DND-41 (cell line): ENCODE data around the gene HHIPL2.

Experiments
- ATAC-seq: fragments of 200-7000 bp; cut with Tn5 transposase; 3 replicates; pipeline ENCODE4 v1.9.1; 2021; ENCODE audit warnings: low read depth; ENCODE audit not compliant: insufficient read depth
- DNase-seq: peaks from one replicate; pipeline ENCODE4 v3.0.0-alpha.2; 2020
- H2AFZ ChIP-seq: 2 replicates; pipeline ENCODE4 v1.6.0; 2012; ENCODE audit warnings: low read depth, low read length
- H3K27ac ChIP-seq: 2 replicates; pipeline ENCODE4 v1.5.1; 2012; ENCODE audit warnings: low read length, inconsistent platforms
- H3K27me3 ChIP-seq: fragments of 200-600 bp; sonication (generic); 2 replicates; pipeline ENCODE4 v1.6.0; 2012; ENCODE audit warnings: low read length, mild to moderate bottlenecking, inconsistent platforms; ENCODE audit not compliant: insufficient read depth, poor library complexity
- H3K36me3 ChIP-seq: 2 replicates; pipeline ENCODE4 v1.5.1; 2012; ENCODE audit warnings: low read length, inconsistent platforms; ENCODE audit not compliant: insufficient read depth
- H3K4me1 ChIP-seq: 2 replicates; pipeline ENCODE4 v1.5.1; 2012; ENCODE audit warnings: mild to moderate bottlenecking, low read length; ENCODE audit not compliant: insufficient read depth
- H3K4me2 ChIP-seq: 2 replicates; pipeline ENCODE4 v1.6.0; 2012; ENCODE audit warnings: mild to moderate bottlenecking, moderate library complexity, low read length, inconsistent platforms; ENCODE audit not compliant: insufficient read depth
- H3K4me3 ChIP-seq, 2 experiments: fragments of 200-600 bp in 1 of 2; shearing (Covaris generic) in 1 of 2; 2 replicates each; pipeline ENCODE4 v1.5.1; 2012 to 2016; ENCODE audit warnings: inconsistent platforms in 2 of 2, low read length in 2 of 2, mild to moderate bottlenecking in 2 of 2, low read depth in 1 of 2, moderate library complexity in 1 of 2
- H3K79me2 ChIP-seq: 2 replicates; pipeline ENCODE4 v1.6.0; 2012; ENCODE audit warnings: low read length, inconsistent platforms; ENCODE audit not compliant: insufficient read depth
- H3K9ac ChIP-seq: 2 replicates; pipeline ENCODE4 v1.6.0; 2012; ENCODE audit warnings: low read depth, mild to moderate bottlenecking, inconsistent platforms, low read length, moderate library complexity
- H3K9me3 ChIP-seq: 2 replicates; pipeline ENCODE4 v1.5.1; 2012; ENCODE audit warnings: low read length, moderate library complexity, mild to moderate bottlenecking, inconsistent platforms; ENCODE audit not compliant: insufficient read depth, severe bottlenecking
- H4K20me1 ChIP-seq: 2 replicates; pipeline ENCODE4 v1.6.0; 2012; ENCODE audit warnings: low read length; ENCODE audit not compliant: insufficient read depth
- CTCF ChIP-seq: IDR thresholded peaks from 2 replicates; pipeline ENCODE4 v1.5.1; 2012; ENCODE audit warnings: borderline replicate concordance, low read length, moderate library complexity, mild to moderate bottlenecking; ENCODE audit not compliant: poor library complexity, severe bottlenecking; ENCODE audit errors: extremely low read depth
- EZH2 ChIP-seq: IDR thresholded peaks from 3 replicates; pipeline ENCODE4 v1.6.1; 2012; ENCODE audit warnings: borderline replicate concordance, low read depth, mild to moderate bottlenecking, moderate library complexity, low read length, inconsistent platforms; ENCODE audit not compliant: severe bottlenecking

HHIPL2 gene

GRCh38 chr1:222547944-222548671, at the start of gene HHIPL2:
Gene HHIPL2, minus strand, starts transcription at chr1:222548104. Its CDS starts 60 bp downstream, at chr1:222548044.
- no peak within 1 kb of the TSS for H3K4me3 ChIP-seq
- no peak for TF ChIP-seq EZH2
- no peak for TF ChIP-seq CTCF
- H3K36me3 ChIP-seq = no peaks in the 10 kb centered on the region
- H3K4me2 ChIP-seq = no peak within 1 kb of the TSS
- no peak for DNase-seq
- H3K27me3 ChIP-seq = peaks cover 3% of the 10 kb centered on the region
- no peaks in the 10 kb centered on the region for H4K20me1 ChIP-seq
- no peak within 1 kb of the TSS for H3K9ac ChIP-seq
- no peak for ATAC-seq
- H3K27ac ChIP-seq = no peak within 1 kb of the TSS
- no peaks in the 10 kb centered on the region for H3K79me2 ChIP-seq
- H3K9me3 ChIP-seq = no peaks in the 10 kb centered on the region
- no peaks in the 10 kb centered on the region for H3K4me1 ChIP-seq
- no peak within 1 kb of the TSS for H2AFZ ChIP-seq

GRCh38 chr1:222596696-222597095, 48.8 kb upstream of the HHIPL2 start:
- TF ChIP-seq CTCF (no peak), EZH2 (no peak)

GRCh38 chr1:222594789-222595188, 46.9 kb upstream of the HHIPL2 start:
- no peaks in the 10 kb centered on the region for H4K20me1 ChIP-seq
- DNase-seq (no peak), ATAC-seq (no peak)
- no peak overlapping the region for H3K27ac ChIP-seq
- peaks cover 11% of the 10 kb centered on the region for H3K4me1 ChIP-seq
- no peaks in the 10 kb centered on the region for H3K36me3 ChIP-seq
- H3K9ac ChIP-seq = no peak overlapping the region
- H2AFZ ChIP-seq = no peak overlapping the region
- H3K4me3 ChIP-seq = no peak overlapping the region
- no peaks in the 10 kb centered on the region for H3K27me3 ChIP-seq
- H3K79me2 ChIP-seq = peaks cover 4% of the 10 kb centered on the region; the same call in 1 of the 2 replicates
- no peaks in the 10 kb centered on the region for H3K9me3 ChIP-seq
- TF ChIP-seq CTCF (no peak), EZH2 (no peak)
- no peak overlapping the region for H3K4me2 ChIP-seq

More at GRCh38 chr1:222596696-222597095, 48.8 kb upstream of the HHIPL2 start:
- Histone ChIP-seq H3K79me2 (no peaks in the 10 kb centered on the region), H3K4me2 (no peak overlapping the region), H3K36me3 (no peaks in the 10 kb centered on the region), H3K27me3 (no peaks in the 10 kb centered on the region), H3K4me3 (no peak overlapping the region), H3K4me1 (no peaks in the 10 kb centered on the region), H4K20me1 (no peaks in the 10 kb centered on the region), H3K27ac (no peak overlapping the region), H3K9ac (no peak overlapping the region), H3K9me3 (no peaks in the 10 kb centered on the region), H2AFZ (no peak overlapping the region)
- DNase-seq (no peak), ATAC-seq (no peak)
